Measurements from ENCODE around the gene HADHA.

GRCh38 chr2:26182441-26182840 is 62.0 kb downstream of the HADHA start:
- TF ChIP-seq POLR2A (IDR thresholded peaks at IDR 0.05; ENCODE audit: low read length) (no peak), GATA1 (IDR thresholded peaks at IDR 0.05; ENCODE audit: low read depth, low read length) (no peak)

Measured in erythroblast (primary cell).